ENCODE measurements around the gene IMP4. TPM values are rescaled to one million over a fixed set of nuclear protein-coding genes. Genes with fewer than 3 reads are reported as not detected.

IMP4 gene
- total and polyA plus RNA-seq, 2 of the 13 experiments (the other 11 are each of a cell fraction or from before 2014, with no cell fraction given), result 142 to 158 TPM

GRCh38 chr2:130342020-130342532 lies 621 bp upstream of the IMP4 start:
- peak; percentile 96 for DNase-seq (ENCODE audit: low spot score)
- Histone ChIP-seq H3K27me3 (ENCODE audit: control insufficient read depth in 1 of 2, insufficient read depth in 2 of 2, low read length in 2 of 2) (peaks cover 0 to 4% of the 10 kb centered on the region in 2 experiments; a peak in 1 of 5 replicates), H3K79me2 (ENCODE audit: insufficient read depth, low read length) (peaks cover 23% of the 10 kb centered on the region), H3K4me1 (ENCODE audit: insufficient read depth, low read length) (peaks cover 34% of the 10 kb centered on the region), H3K27ac (ENCODE audit: extremely low read length, insufficient read depth, low read length) (peak overlapping the region; percentile 80), H2AFZ (ENCODE audit: low read length) (peak overlapping the region; percentile 93), H3K9me3 (ENCODE audit: low read length) (no peaks in the 10 kb centered on the region), H3K9ac (ENCODE audit: insufficient read depth, low read depth, low read length) (peak overlapping the region; percentile 83), H4K20me1 (ENCODE audit: insufficient read depth, low read length) (no peaks in the 10 kb centered on the region; the same call in 1 of the 2 replicates), H3K36me3 (replicated peaks in 1 of 2; ENCODE audit: control insufficient read depth in 1 of 2, insufficient read depth in 2 of 2, low read length in 2 of 2) (peaks cover 22 to 35% of the 10 kb centered on the region in 2 experiments), H3K4me2 (ENCODE audit: low read depth, low read length) (peak overlapping the region; percentile 89), H3K4me3 (replicated peaks in 1 of 3; ENCODE audit: insufficient read depth in 1 of 3, low read depth in 2 of 3, low read length in 3 of 3) (peak overlapping the region; percentile 78 to 99 (median 94))
- ChIA-PET POLR2A (interaction anchor here (0.6 to 4.6 kb wide), 12 partner anchors 9 to 1147 kb away, joined by 3 to 120 read pairs (median 7); partner anchors contain the start of genes MZT2B, PTPN18 and SMPD4), CTCF (ENCODE audit: low intra/inter-chr PET ratio, low total read pairs) (no interaction called here)
- FAIRE-seq, result peak; percentile 83
- intact Hi-C loops (cut with micrococcal nuclease; ENCODE audit: unreplicated experiment), result loop anchor here (1.0 to 5.0 kb wide), 2 partner anchors 13 to 750 kb away; partner anchors contain the start of gene FAM168B
- under 1% methylated on average over 9 of the region's 24 CpGs for WGBS (ENCODE audit: low lambda C conversion rate)
- peak; percentile 88 for ATAC-seq
- BruUV-seq (replicated peaks), result TSS peak; percentile 75
- in situ Hi-C loops (cut with HindIII; ENCODE audit: extremely low pct_ligation_motif_present, low pct_unique_long_range_greater_than_20kb), result no loop called here
- TF ChIP-seq ZFYVE20 (CRISPR knock-in tag; IDR thresholded peaks at IDR 0.05; ENCODE audit: borderline replicate concordance, low read depth) (no peak), NR3C1 (CRISPR knock-in tag; IDR thresholded peaks at IDR 0.05) (no peak), IRF9 (CRISPR knock-in tag; IDR thresholded peaks at IDR 0.05; ENCODE audit: borderline replicate concordance) (peak; percentile 50; the same call in 1 of the 2 replicates), RBFOX2 (IDR thresholded peaks at IDR 0.05; ENCODE audit: low read depth, low read length) (peak; percentile 51; the same call in 1 of the 2 replicates), ZNF704 (CRISPR knock-in tag; IDR thresholded peaks at IDR 0.05; ENCODE audit: borderline replicate concordance) (0 out of 2 replicates have a peak, but pooled peaks have one; percentile 37), ZNF720 (CRISPR knock-in tag; IDR thresholded peaks at IDR 0.05) (no peak), ZHX2 (IDR thresholded peaks at IDR 0.05; ENCODE audit: low read depth) (peak; percentile 63), ZHX2 (CRISPR knock-in tag; IDR thresholded peaks at IDR 0.05; ENCODE audit: borderline replicate concordance) (no peak), ZBTB33 (CRISPR knock-in tag; IDR thresholded peaks at IDR 0.05) (peak; percentile 6; the same call in 1 of the 2 replicates), ZFP1 (CRISPR knock-in tag; IDR thresholded peaks at IDR 0.05) (peak; percentile 28; the same call in 1 of the 2 replicates), KAT7 (CRISPR knock-in tag; IDR thresholded peaks at IDR 0.05; ENCODE audit: borderline replicate concordance) (0 out of 2 replicates have a peak, but pooled peaks have one; percentile 21), KDM5A (IDR thresholded peaks at IDR 0.05; ENCODE audit: borderline replicate concordance, low read length) (no peak; the same call in 1 of the 2 replicates), MXD4 (CRISPR knock-in tag; IDR thresholded peaks at IDR 0.05) (peak; percentile 60; the same call in 1 of the 2 replicates)
